HL-60 (cell line): ENCODE results near the gene ARL8A.

Source experiments
- DNase-seq, 2 experiments: peaks; one replicate each; pipeline ENCODE4 v3.0.0-alpha.2; 2010 to 2020; ENCODE audit warnings: low read depth in 1 of 2, low spot score in 1 of 2
- H3K27ac ChIP-seq: fragments of 250-450 bp; sonication (Bioruptor Pico); replicated peaks from 2 replicates; pipeline ENCODE4 v1.5.1; 2020; ENCODE audit warnings: mild to moderate bottlenecking, moderate library complexity
- H3K27me3 ChIP-seq: fragments of 250-450 bp; sonication (Bioruptor Pico); 2 replicates; pipeline ENCODE4 v1.5.1; 2021; ENCODE audit warnings: mild to moderate bottlenecking, moderate library complexity; ENCODE audit not compliant: insufficient read depth, poor library complexity, severe bottlenecking
- H3K4me3 ChIP-seq: replicated peaks from 2 replicates; pipeline ENCODE4 v1.5.1; 2011; ENCODE audit warnings: mild to moderate bottlenecking, control low read depth, low read length; ENCODE audit not compliant: insufficient read depth
- GABPA ChIP-seq: IDR thresholded peaks from 2 replicates; pipeline ENCODE4 v1.6.1; 2012; ENCODE audit warnings: low read depth
- POLR2AphosphoS5 ChIP-seq: IDR thresholded peaks from 2 replicates; pipeline ENCODE4 v1.6.1; 2012; ENCODE audit warnings: low read depth
- REST ChIP-seq: IDR thresholded peaks from 2 replicates; pipeline ENCODE4 v1.6.1; 2012; ENCODE audit warnings: low read depth; ENCODE audit not compliant: insufficient replicate concordance
- SPI1 ChIP-seq: IDR thresholded peaks from 2 replicates; pipeline ENCODE4 v1.6.1; 2012; ENCODE audit warnings: low read depth, mild to moderate bottlenecking, borderline replicate concordance
- TF ChIP-seq, protein P1 (sequence below): IDR thresholded peaks from one replicate; pipeline ENCODE4 v1.5.1; 2011; ENCODE audit warnings: low read length, control low read depth, inconsistent platforms; ENCODE audit not compliant: insufficient read depth

The ARL8A gene

GRCh38 chr1:202127061-202127460 lies 17.5 kb downstream of the ARL8A start:
- H3K27ac ChIP-seq = no peak overlapping the region
- H3K4me3 ChIP-seq = no peak overlapping the region
- TF ChIP-seq POLR2AphosphoS5 (no peak), SPI1 (no peak), GABPA (no peak)
- H3K27me3 ChIP-seq = no peaks in the 10 kb centered on the region
- no peak for DNase-seq

DNA sequence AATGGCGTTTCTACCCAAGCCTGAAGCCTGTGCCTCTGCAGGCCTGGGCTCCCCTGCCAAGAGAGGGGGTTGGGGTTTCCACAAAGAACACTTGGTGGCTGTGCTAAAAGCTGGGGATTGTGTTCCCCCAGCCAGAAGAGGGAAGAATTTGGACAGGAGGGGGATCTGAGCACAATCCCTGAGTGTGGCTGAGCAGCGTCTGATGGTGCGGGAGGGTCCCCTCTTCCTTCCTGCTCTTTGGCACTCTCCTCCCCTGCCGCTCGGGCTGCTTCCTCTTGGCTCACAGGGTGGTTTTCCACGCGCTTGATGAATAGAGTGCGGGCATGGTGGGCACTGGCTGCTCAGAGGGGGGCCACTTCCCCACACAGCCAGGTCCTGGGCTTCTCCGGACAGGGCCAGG lies 18.1 kb downstream of the ARL8A start:
- no peak for DNase-seq
- H3K27ac ChIP-seq = no peak overlapping the region
- no peaks in the 10 kb centered on the region for H3K27me3 ChIP-seq
- TF ChIP-seq POLR2AphosphoS5 (no peak), SPI1 (no peak), REST (no peak), GABPA (no peak)
- TF ChIP-seq, protein P1, sequence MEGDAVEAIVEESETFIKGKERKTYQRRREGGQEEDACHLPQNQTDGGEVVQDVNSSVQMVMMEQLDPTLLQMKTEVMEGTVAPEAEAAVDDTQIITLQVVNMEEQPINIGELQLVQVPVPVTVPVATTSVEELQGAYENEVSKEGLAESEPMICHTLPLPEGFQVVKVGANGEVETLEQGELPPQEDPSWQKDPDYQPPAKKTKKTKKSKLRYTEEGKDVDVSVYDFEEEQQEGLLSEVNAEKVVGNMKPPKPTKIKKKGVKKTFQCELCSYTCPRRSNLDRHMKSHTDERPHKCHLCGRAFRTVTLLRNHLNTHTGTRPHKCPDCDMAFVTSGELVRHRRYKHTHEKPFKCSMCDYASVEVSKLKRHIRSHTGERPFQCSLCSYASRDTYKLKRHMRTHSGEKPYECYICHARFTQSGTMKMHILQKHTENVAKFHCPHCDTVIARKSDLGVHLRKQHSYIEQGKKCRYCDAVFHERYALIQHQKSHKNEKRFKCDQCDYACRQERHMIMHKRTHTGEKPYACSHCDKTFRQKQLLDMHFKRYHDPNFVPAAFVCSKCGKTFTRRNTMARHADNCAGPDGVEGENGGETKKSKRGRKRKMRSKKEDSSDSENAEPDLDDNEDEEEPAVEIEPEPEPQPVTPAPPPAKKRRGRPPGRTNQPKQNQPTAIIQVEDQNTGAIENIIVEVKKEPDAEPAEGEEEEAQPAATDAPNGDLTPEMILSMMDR = no peak
- no peak overlapping the region for H3K4me3 ChIP-seq

GRCh38 chr1:202125611-202126010 lies 18.9 kb downstream of the ARL8A start:
- H3K27me3 ChIP-seq = no peaks in the 10 kb centered on the region
- no peak overlapping the region for H3K27ac ChIP-seq
- no peak overlapping the region for H3K4me3 ChIP-seq
- no peak for DNase-seq
- TF ChIP-seq GABPA (no peak), REST (no peak)
- TF ChIP-seq, protein P1 = no peak

GRCh38 chr1:202124142-202124541 lies 20.4 kb downstream of the ARL8A start:
- Histone ChIP-seq H3K4me3 (no peak overlapping the region), H3K27me3 (no peaks in the 10 kb centered on the region), H3K27ac (no peak overlapping the region)
- TF ChIP-seq SPI1 (no peak), GABPA (no peak), POLR2AphosphoS5 (no peak), REST (no peak)
- TF ChIP-seq, protein P1 = no peak
- no peak for DNase-seq
